Mesenchymal stem cell (in vitro differentiated cells and primary cell): Measurements from ENCODE around the gene TMEM11.

Source experiments
- DNase-seq: peaks from one replicate; pipeline ENCODE4 v3.0.0-alpha.2; 2013
- H2AFZ ChIP-seq: one replicate; pipeline ENCODE4 v1.6.1; 2013; ENCODE audit warnings: low read depth, mild to moderate bottlenecking, control low read depth, inconsistent platforms, low read length, moderate library complexity
- H2AK5ac ChIP-seq: 2 replicates; pipeline ENCODE4 v1.6.1; 2013; ENCODE audit warnings: low read length, moderate library complexity, mild to moderate bottlenecking, inconsistent platforms; ENCODE audit not compliant: severe bottlenecking
- H2BK120ac ChIP-seq: one replicate; pipeline ENCODE4 v1.6.1; 2013; ENCODE audit warnings: low read depth, mild to moderate bottlenecking, inconsistent platforms, low read length, moderate library complexity
- H2BK12ac ChIP-seq, 2 experiments: one replicate each; pipeline ENCODE4 v1.6.1; 2013; ENCODE audit warnings: inconsistent platforms in 2 of 2, low read length in 2 of 2, mild to moderate bottlenecking in 2 of 2, moderate library complexity in 2 of 2, control low read depth in 1 of 2
- H2BK15ac ChIP-seq: one replicate; pipeline ENCODE4 v1.6.1; 2013; ENCODE audit warnings: mild to moderate bottlenecking, low read depth, inconsistent platforms; ENCODE audit not compliant: poor library complexity, severe bottlenecking
- H2BK5ac ChIP-seq: 2 replicates; pipeline ENCODE4 v1.6.1; 2013; ENCODE audit warnings: low read depth, mild to moderate bottlenecking, low read length, control low read depth, inconsistent platforms; ENCODE audit not compliant: poor library complexity, severe bottlenecking
- H3K14ac ChIP-seq, 2 experiments: one replicate each; pipeline ENCODE4 v1.6.1; 2013; ENCODE audit warnings: inconsistent platforms in 2 of 2, low read length in 2 of 2, control low read depth in 1 of 2, mild to moderate bottlenecking in 1 of 2, moderate library complexity in 1 of 2
- H3K18ac ChIP-seq, 2 experiments: one replicate each; pipeline ENCODE4 v1.6.1; 2013; ENCODE audit warnings: inconsistent platforms in 2 of 2, low read length in 2 of 2, control low read depth in 1 of 2, low read depth in 1 of 2, mild to moderate bottlenecking in 1 of 2
- H3K23ac ChIP-seq, 2 experiments: one replicate each; pipeline ENCODE4 v1.6.1; 2013; ENCODE audit warnings: inconsistent platforms in 2 of 2, low read length in 2 of 2, mild to moderate bottlenecking in 2 of 2, moderate library complexity in 2 of 2, control low read depth in 1 of 2
- H3K27ac ChIP-seq: 2 replicates; pipeline ENCODE4 v1.5.1; 2013; ENCODE audit warnings: mild to moderate bottlenecking, moderate library complexity, low read length, control low read depth, inconsistent platforms; ENCODE audit not compliant: poor library complexity, severe bottlenecking
- H3K27me3 ChIP-seq, 2 experiments: 2 replicates each; pipeline versions ENCODE4 v1.6.1 to v1.7.0; 2013; ENCODE audit warnings: low read length in 2 of 2, mild to moderate bottlenecking in 2 of 2, moderate library complexity in 2 of 2, control low read depth in 1 of 2, inconsistent platforms in 1 of 2; ENCODE audit not compliant: control insufficient read depth in 1 of 2, insufficient read depth in 1 of 2
- H3K36me3 ChIP-seq, 2 experiments: 2 replicates each; pipeline versions ENCODE4 v1.6.1 to v1.7.0; 2013; ENCODE audit warnings: low read length in 2 of 2, control low read depth in 1 of 2, inconsistent platforms in 1 of 2, low read depth in 1 of 2, mild to moderate bottlenecking in 1 of 2; ENCODE audit not compliant: insufficient read depth in 2 of 2, control insufficient read depth in 1 of 2
- H3K4ac ChIP-seq, 2 experiments: one replicate each; pipeline ENCODE4 v1.6.1; 2013; ENCODE audit warnings: inconsistent platforms in 2 of 2, low read length in 2 of 2, mild to moderate bottlenecking in 2 of 2, moderate library complexity in 2 of 2, control low read depth in 1 of 2, low read depth in 1 of 2
- H3K4me1 ChIP-seq: 2 replicates; pipeline ENCODE4 v1.6.1; 2013; ENCODE audit warnings: low read depth, low read length, control low read depth; ENCODE audit not compliant: control insufficient read depth, insufficient read depth
- H3K4me2 ChIP-seq: 2 replicates; pipeline ENCODE4 v1.6.1; 2013; ENCODE audit warnings: low read length, mild to moderate bottlenecking, inconsistent platforms; ENCODE audit not compliant: poor library complexity, severe bottlenecking
- H3K4me3 ChIP-seq, 2 experiments: 2 replicates each; pipeline versions ENCODE4 v1.5.1 to v1.7.0; 2013; ENCODE audit warnings: low read length in 2 of 2, mild to moderate bottlenecking in 2 of 2, control low read depth in 1 of 2, low read depth in 1 of 2; ENCODE audit not compliant: insufficient read depth in 1 of 2
- H3K79me1 ChIP-seq: replicated peaks from 2 replicates; pipeline ENCODE4 v1.6.1; 2013; ENCODE audit warnings: mild to moderate bottlenecking, control low read depth, low read length, inconsistent platforms; ENCODE audit not compliant: poor library complexity, severe bottlenecking
- H3K9ac ChIP-seq: 2 replicates; pipeline ENCODE4 v1.7.0; 2013; ENCODE audit warnings: mild to moderate bottlenecking, low read length, moderate library complexity
- H3K9me3 ChIP-seq: 2 replicates; pipeline ENCODE4 v1.7.0; 2013; ENCODE audit warnings: mild to moderate bottlenecking, low read length; ENCODE audit not compliant: control insufficient read depth
- H4K8ac ChIP-seq: one replicate; pipeline ENCODE4 v1.6.1; 2013; ENCODE audit warnings: inconsistent platforms, mild to moderate bottlenecking, low read length, moderate library complexity
- H4K91ac ChIP-seq: one replicate; pipeline ENCODE4 v1.6.1; 2013; ENCODE audit warnings: mild to moderate bottlenecking, low read length, inconsistent platforms
- WGBS: methylation state at CpG from one replicate; pipeline ENCODE4 v1.1.7; 2013; ENCODE audit warnings: mixed read lengths; 5-methylcytosine and 5-hydroxymethylcytosine counted together

Gene TMEM11

DNA sequence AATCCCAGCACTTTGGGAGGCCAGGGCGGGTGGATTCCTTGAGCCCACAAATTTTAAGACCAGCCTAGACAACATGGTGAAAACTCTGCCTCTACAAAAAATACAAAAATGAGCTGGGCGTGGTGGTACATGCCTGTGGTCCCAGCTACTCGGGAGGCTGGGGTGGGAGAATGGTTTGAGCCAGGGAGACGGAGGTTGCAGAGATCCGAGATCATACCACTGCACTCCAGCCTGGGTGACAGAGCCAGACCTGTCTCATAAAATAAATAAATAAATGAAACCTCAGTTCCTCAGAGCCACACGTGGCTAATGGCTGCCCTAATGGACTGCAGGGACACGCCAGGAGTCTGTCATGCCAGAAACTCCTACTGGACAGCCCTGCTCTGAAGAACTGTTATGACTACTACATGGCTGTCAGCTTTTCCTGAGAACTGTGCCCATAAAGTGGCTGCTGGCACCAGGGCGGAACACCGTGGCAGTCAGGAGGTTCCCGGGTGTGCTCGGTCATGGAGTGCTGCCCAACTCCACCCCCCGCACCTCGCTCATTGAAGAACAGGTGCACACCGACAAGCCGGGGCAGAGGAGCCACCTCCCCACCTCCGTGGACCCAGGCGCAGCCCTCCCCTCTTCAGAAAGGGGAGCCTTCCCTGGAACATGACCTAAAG lies 4.3 kb downstream of the TMEM11 start:
- Histone ChIP-seq H4K8ac (no peak overlapping the region), H2BK15ac (no peak overlapping the region), H2AK5ac (no peak overlapping the region), H3K4ac (no peak overlapping the region), H2BK5ac (no peak overlapping the region), H3K18ac (no peak overlapping the region), H3K9me3 (no peaks in the 10 kb centered on the region), H4K91ac (no peak overlapping the region), H3K27me3 (no peaks in the 10 kb centered on the region), H3K9ac (peak overlapping the region; percentile 26), H3K27ac (no peak overlapping the region), H3K79me1 (peaks cover 6% of the 10 kb centered on the region), H3K4me2 (no peak overlapping the region), H2AFZ (no peak overlapping the region), H3K23ac (no peak overlapping the region), H2BK120ac (no peak overlapping the region), H3K4me1 (peaks cover 14% of the 10 kb centered on the region), H3K14ac (no peak overlapping the region), H3K4me3 (no peak overlapping the region), H3K36me3 (peaks cover 25 to 34% of the 10 kb centered on the region in 2 experiments), H2BK12ac (no peak overlapping the region)
- 94% methylated on average over 17 of the region's 17 CpGs for whole genome bisulfite sequencing
- no peak for DNase-seq

DNA sequence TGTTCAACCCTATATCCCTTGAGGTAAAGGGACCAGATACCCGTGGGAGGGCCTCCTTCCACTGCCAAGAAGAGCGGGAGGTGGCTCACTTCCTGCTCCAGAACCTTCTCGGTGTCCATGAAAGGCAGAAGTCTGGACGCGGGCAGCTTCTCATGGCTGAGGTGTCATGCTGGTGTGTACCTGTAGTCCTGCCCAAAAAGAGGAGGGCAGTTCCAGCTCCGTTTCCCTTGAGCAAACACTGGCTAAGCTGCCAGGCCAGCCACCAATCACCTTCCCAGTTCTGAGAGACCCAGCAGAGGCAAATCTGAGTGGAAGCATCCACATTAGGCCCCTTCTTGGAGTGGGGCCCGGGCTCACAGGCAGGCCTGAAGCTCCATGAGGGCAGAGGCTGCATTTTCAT lies 5.6 kb downstream of the TMEM11 start:
- Histone ChIP-seq H3K9me3 (no peaks in the 10 kb centered on the region), H2BK5ac (no peak overlapping the region), H2AK5ac (no peak overlapping the region), H2BK15ac (no peak overlapping the region), H3K23ac (no peak overlapping the region), H3K4me2 (no peak overlapping the region), H2BK12ac (no peak overlapping the region), H3K4me3 (no peak overlapping the region), H2AFZ (no peak overlapping the region), H4K8ac (no peak overlapping the region), H4K91ac (no peak overlapping the region), H3K27ac (no peak overlapping the region), H3K4me1 (peaks cover 14% of the 10 kb centered on the region), H3K4ac (no peak overlapping the region), H3K9ac (no peak overlapping the region), H3K36me3 (peaks cover 25 to 34% of the 10 kb centered on the region in 2 experiments), H2BK120ac (no peak overlapping the region), H3K14ac (no peak overlapping the region), H3K18ac (no peak overlapping the region), H3K27me3 (no peaks in the 10 kb centered on the region), H3K79me1 (peaks cover 6% of the 10 kb centered on the region)
- WGBS = 98% methylated on average over 7 of the region's 7 CpGs
- no peak for DNase-seq

DNA sequence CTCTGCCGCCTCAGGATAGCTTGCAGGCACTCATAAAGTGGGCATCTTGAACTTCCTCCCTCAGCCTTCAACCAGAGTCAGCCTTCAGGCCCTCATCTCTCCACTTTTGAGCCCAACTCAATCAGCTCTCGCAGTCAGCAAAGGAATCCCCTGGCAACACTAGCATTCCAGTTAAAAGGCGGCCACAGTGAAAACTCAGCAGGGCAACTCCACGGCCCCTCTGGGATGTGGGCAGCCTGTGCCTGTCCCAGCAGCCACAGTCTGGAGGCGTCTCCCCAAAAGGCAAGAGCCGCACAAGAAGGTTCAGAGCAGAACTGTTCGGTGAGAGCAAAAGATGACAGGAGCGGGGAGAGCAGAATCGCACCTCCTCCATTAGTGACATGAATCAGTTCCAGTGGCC lies 9.0 kb downstream of the TMEM11 start:
- H3K4me2 ChIP-seq = no peak overlapping the region
- H3K18ac ChIP-seq = no peak overlapping the region
- peaks cover 14% of the 10 kb centered on the region for H3K79me1 ChIP-seq
- DNase-seq = no peak
- no peak overlapping the region for H3K4me3 ChIP-seq
- H3K4me1 ChIP-seq = peaks cover 12% of the 10 kb centered on the region
- H3K9ac ChIP-seq = peak overlapping the region; percentile 11
- H2BK15ac ChIP-seq = no peak overlapping the region
- H2BK5ac ChIP-seq = no peak overlapping the region
- peaks cover 21 to 50% of the 10 kb centered on the region in 2 experiments for H3K36me3 ChIP-seq
- H3K14ac ChIP-seq = no peak overlapping the region
- no peak overlapping the region for H3K23ac ChIP-seq
- H4K8ac ChIP-seq = no peak overlapping the region
- H2AFZ ChIP-seq = no peak overlapping the region
- WGBS = 94% methylated on average over 9 of the region's 9 CpGs
- H4K91ac ChIP-seq = no peak overlapping the region
- no peak overlapping the region for H2AK5ac ChIP-seq
- no peak overlapping the region for H2BK12ac ChIP-seq
- H2BK120ac ChIP-seq = no peak overlapping the region
- H3K27me3 ChIP-seq = no peaks in the 10 kb centered on the region
- H3K27ac ChIP-seq = no peak overlapping the region
- no peak overlapping the region for H3K4ac ChIP-seq
- no peaks in the 10 kb centered on the region for H3K9me3 ChIP-seq

DNA sequence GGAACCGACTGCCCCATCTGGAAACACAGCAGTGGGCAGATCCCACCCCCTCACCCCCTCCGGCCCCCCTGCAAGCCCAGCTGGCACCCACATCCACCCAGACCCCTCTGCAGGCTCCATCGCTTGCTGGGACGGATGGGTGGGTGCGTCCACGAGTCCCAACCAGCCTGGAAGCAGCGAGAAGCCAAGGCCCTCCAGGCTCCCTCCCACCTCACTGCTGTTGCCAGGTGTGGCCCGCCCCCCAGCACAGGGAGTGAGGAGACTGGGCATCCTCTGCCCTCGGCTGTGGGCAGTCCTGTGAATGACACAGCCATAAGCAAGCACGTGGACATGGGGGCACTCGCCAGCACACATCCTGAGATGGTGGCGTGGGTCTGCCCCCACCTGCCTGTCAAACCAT lies 11.4 kb downstream of the TMEM11 start:
- Histone ChIP-seq H3K4me1 (peaks cover 16% of the 10 kb centered on the region), H3K4me2 (no peak overlapping the region), H2AFZ (no peak overlapping the region), H3K4ac (no peak overlapping the region), H2BK15ac (no peak overlapping the region), H2BK5ac (no peak overlapping the region), H4K91ac (no peak overlapping the region), H3K4me3 (no peak overlapping the region), H2BK12ac (no peak overlapping the region), H3K23ac (no peak overlapping the region), H3K36me3 (peaks cover 21 to 48% of the 10 kb centered on the region in 2 experiments), H3K9me3 (no peaks in the 10 kb centered on the region), H2BK120ac (no peak overlapping the region), H3K79me1 (peaks cover 21% of the 10 kb centered on the region), H3K18ac (no peak overlapping the region), H2AK5ac (no peak overlapping the region), H3K27me3 (no peaks in the 10 kb centered on the region), H3K14ac (no peak overlapping the region), H3K9ac (no peak overlapping the region), H4K8ac (no peak overlapping the region), H3K27ac (no peak overlapping the region)
- DNase-seq = no peak
- 98% methylated on average over 12 of the region's 12 CpGs for WGBS
